NCI-H1694 (cell line): ENCODE data around the gene HDAC1.

Experiments
- DNase-seq: peaks from one replicate; lab custom pipeline; 2025; lab: John Stamatoyannopoulos, UW

HDAC1 gene

GRCh38 chr1:32373996-32374592 is 82.2 kb downstream of the HDAC1 start:
- DNase-seq = no peak

DNA sequence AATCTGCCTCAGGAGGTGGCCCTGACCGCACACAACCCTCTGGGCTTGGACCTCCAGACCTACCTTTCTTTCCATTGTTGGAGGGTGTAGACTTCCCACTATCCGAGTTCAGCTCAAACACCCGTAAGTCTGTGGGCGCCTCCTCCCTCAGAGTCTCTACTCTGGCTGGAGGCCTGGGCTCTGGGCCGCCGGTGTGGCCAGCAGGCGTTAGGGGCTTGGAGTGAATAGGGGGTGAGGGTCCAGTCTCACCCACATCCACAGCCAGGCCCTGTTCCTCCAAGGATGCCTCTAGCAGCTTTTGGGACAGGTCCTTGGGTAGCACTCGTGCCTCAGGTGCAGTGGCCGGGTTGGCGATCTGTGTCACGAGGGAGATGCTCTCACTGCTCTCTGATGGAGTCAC is 84.3 kb downstream of the HDAC1 start:
- DNase-seq = no peak

GRCh38 chr1:32377541-32378220 is 85.8 kb downstream of the HDAC1 start:
- DNase-seq = no peak

GRCh38 chr1:32380057-32380456 is 88.2 kb downstream of the HDAC1 start:
- DNase-seq = no peak
